Measurements from ENCODE around the gene ZSCAN16. TPM values are rescaled to one million over a fixed set of nuclear protein-coding genes. Genes with fewer than 3 reads are reported as not detected.

The ZSCAN16 gene
- total RNA-seq, 2 experiments from 2014 or later = 7.6 to 8.6 TPM

DNA sequence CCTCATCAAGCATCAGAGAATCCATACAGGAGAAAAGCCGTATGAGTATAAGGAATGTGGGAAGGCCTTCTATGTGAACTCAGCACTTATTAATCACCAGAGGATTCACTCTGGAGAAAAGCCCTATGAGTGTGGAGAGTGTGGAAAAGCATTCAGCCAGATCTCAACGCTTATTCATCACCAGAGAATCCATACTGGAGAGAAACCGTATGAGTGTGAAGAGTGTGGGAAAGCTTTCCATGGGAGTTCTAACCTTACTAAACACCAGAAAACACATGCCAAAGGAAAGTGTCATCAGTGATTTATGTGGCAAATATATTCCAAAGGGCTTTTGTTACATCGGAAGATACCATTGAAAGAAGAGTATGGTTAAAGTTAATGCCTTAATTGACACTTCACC is 42.7 kb downstream of the ZSCAN16 start:
- CTCF ChIA-PET (ENCODE audit: unreplicated experiment) = no interaction called here
- no TSS peak for BruUV-seq (replicated peaks)
- intact Hi-C loops (cut with micrococcal nuclease; ENCODE audit: unreplicated experiment) = no loop called here

GRCh38 chr6:28167926-28168325 is 43.5 kb downstream of the ZSCAN16 start:
- no peak overlapping the region for H3K4me3 ChIP-seq (ENCODE audit: low read depth, low read length, poor library complexity, severe bottlenecking)
- no peaks in the 10 kb centered on the region for H3K9me3 ChIP-seq (ENCODE audit: low read length)
- no peaks in the 10 kb centered on the region for H3K79me2 ChIP-seq (ENCODE audit: insufficient read depth, low read depth, low read length)
- no peaks in the 10 kb centered on the region for H3K9me2 ChIP-seq (ENCODE audit: insufficient read depth, low read length)
- ChIA-PET CTCF (ENCODE audit: unreplicated experiment) (no interaction called here), POLR2A (no interaction called here)
- H3K4me2 ChIP-seq (ENCODE audit: low read length) = no peak overlapping the region
- intact Hi-C loops (cut with micrococcal nuclease; ENCODE audit: unreplicated experiment) = no loop called here
- H4K20me1 ChIP-seq (ENCODE audit: insufficient read depth, low read length) = no peaks in the 10 kb centered on the region
- no peak for DNase-seq (ENCODE audit: low spot score)
- no peak overlapping the region for H3K27ac ChIP-seq (ENCODE audit: low read depth, low read length, poor library complexity, severe bottlenecking)
- H3K36me3 ChIP-seq (ENCODE audit: insufficient read depth, low read length) = no peaks in the 10 kb centered on the region
- H2AFZ ChIP-seq (ENCODE audit: low read length) = no peak overlapping the region
- TF ChIP-seq EZH2phosphoT487 (IDR thresholded peaks at IDR 0.05; ENCODE audit: borderline replicate concordance, low read depth, low read length) = no peak
- no peaks in the 10 kb centered on the region for H3K4me1 ChIP-seq (ENCODE audit: insufficient read depth, low read length, poor library complexity, severe bottlenecking)
- BruUV-seq (replicated peaks) = no TSS peak

More for the DNA sequence above, 42.7 kb downstream of the ZSCAN16 start:
- Histone ChIP-seq H3K4me3 (ENCODE audit: low read depth, low read length, poor library complexity, severe bottlenecking) (no peak overlapping the region), H4K20me1 (ENCODE audit: insufficient read depth, low read length) (no peaks in the 10 kb centered on the region), H3K4me1 (ENCODE audit: insufficient read depth, low read length, poor library complexity, severe bottlenecking) (no peaks in the 10 kb centered on the region), H2AFZ (ENCODE audit: low read length) (no peak overlapping the region), H3K36me3 (ENCODE audit: insufficient read depth, low read length) (no peaks in the 10 kb centered on the region), H3K9me2 (ENCODE audit: insufficient read depth, low read length) (no peaks in the 10 kb centered on the region), H3K9me3 (ENCODE audit: low read length) (no peaks in the 10 kb centered on the region), H3K79me2 (ENCODE audit: insufficient read depth, low read depth, low read length) (no peaks in the 10 kb centered on the region), H3K4me2 (ENCODE audit: low read length) (no peak overlapping the region), H3K27ac (ENCODE audit: low read depth, low read length, poor library complexity, severe bottlenecking) (no peak overlapping the region)
- TF ChIP-seq, protein P1, sequence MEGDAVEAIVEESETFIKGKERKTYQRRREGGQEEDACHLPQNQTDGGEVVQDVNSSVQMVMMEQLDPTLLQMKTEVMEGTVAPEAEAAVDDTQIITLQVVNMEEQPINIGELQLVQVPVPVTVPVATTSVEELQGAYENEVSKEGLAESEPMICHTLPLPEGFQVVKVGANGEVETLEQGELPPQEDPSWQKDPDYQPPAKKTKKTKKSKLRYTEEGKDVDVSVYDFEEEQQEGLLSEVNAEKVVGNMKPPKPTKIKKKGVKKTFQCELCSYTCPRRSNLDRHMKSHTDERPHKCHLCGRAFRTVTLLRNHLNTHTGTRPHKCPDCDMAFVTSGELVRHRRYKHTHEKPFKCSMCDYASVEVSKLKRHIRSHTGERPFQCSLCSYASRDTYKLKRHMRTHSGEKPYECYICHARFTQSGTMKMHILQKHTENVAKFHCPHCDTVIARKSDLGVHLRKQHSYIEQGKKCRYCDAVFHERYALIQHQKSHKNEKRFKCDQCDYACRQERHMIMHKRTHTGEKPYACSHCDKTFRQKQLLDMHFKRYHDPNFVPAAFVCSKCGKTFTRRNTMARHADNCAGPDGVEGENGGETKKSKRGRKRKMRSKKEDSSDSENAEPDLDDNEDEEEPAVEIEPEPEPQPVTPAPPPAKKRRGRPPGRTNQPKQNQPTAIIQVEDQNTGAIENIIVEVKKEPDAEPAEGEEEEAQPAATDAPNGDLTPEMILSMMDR (conservative IDR thresholded peaks at IDR 0.05; ENCODE audit: low read length) = no peak
- no peak for TF ChIP-seq EZH2phosphoT487 (IDR thresholded peaks at IDR 0.05; ENCODE audit: borderline replicate concordance, low read depth, low read length)
- DNase-seq (ENCODE audit: low spot score) = no peak
- POLR2A ChIA-PET = interaction anchor here (1.0 kb wide), 1 partner anchor 14 kb away, joined by 4 read pairs; no protein-coding TSS in a partner anchor

DNA sequence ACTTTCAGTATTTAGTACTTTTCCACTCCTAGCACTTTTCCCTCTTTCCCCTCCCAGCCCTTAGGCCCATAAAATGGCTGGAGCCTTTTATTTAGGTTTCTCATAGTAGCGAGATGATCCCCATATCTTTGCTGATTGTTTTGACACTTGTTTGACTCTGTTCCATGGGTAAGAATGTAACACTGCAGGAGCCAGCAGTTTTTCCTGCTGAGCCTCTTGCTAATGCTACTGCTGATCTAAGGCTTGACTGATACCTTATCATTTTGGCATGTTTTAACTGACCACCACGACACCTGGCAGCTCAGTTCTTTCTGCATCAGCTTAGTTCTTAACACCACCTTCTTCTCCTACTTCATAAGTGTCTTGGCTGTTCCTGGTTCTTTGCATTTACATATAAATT is 46.9 kb downstream of the ZSCAN16 start:
- intact Hi-C loops (cut with micrococcal nuclease; ENCODE audit: unreplicated experiment) = no loop called here
- DNase-seq (ENCODE audit: low spot score) = no peak

More for the DNA sequence above, 46.9 kb downstream of the ZSCAN16 start:
- no peaks in the 10 kb centered on the region for H3K79me2 ChIP-seq (ENCODE audit: insufficient read depth, low read depth, low read length)
- H3K9me3 ChIP-seq (ENCODE audit: low read length) = no peaks in the 10 kb centered on the region
- no peak overlapping the region for H2AFZ ChIP-seq (ENCODE audit: low read length)
- H3K36me3 ChIP-seq (ENCODE audit: insufficient read depth, low read length) = no peaks in the 10 kb centered on the region
- no peak for TF ChIP-seq EZH2phosphoT487 (IDR thresholded peaks at IDR 0.05; ENCODE audit: borderline replicate concordance, low read depth, low read length)
- TF ChIP-seq, protein P1 (conservative IDR thresholded peaks at IDR 0.05; ENCODE audit: low read length) = no peak
- POLR2A ChIA-PET = no interaction called here
- CTCF ChIA-PET (ENCODE audit: unreplicated experiment) = no interaction called here
- BruUV-seq (replicated peaks) = no TSS peak
- H3K4me2 ChIP-seq (ENCODE audit: low read length) = no peak overlapping the region
- H3K27ac ChIP-seq (ENCODE audit: low read depth, low read length, poor library complexity, severe bottlenecking) = no peak overlapping the region
- no peaks in the 10 kb centered on the region for H3K9me2 ChIP-seq (ENCODE audit: insufficient read depth, low read length)
- no peak overlapping the region for H3K4me3 ChIP-seq (ENCODE audit: low read depth, low read length, poor library complexity, severe bottlenecking)
- no peaks in the 10 kb centered on the region for H3K4me1 ChIP-seq (ENCODE audit: insufficient read depth, low read length, poor library complexity, severe bottlenecking)
- H4K20me1 ChIP-seq (ENCODE audit: insufficient read depth, low read length) = no peaks in the 10 kb centered on the region

Measured in OCI-LY7 (cell line).